ENCODE data around the gene ZC3H8.

Gene ZC3H8

GRCh38 chr2:112175958-112176573 lies 78.8 kb downstream of the ZC3H8 start:
- DNase-seq, result no peak
- intact Hi-C loops (cut with DNase I), result no loop called here

- intact Hi-C loops (cut with DNase I), result no loop called here
- DNase-seq, result no peak
Observed at GRCh38 chr2:112175333-112175732, 79.5 kb downstream of the ZC3H8 start.

GRCh38 chr2:112174383-112174782 lies 80.5 kb downstream of the ZC3H8 start:
- no peak for DNase-seq
- intact Hi-C loops (cut with DNase I), result no loop called here

- DNase-seq, result peak in 1 of 42 donors; percentile 11
- intact Hi-C loops (cut with DNase I), result no loop called here
Observed at GRCh38 chr2:112173646-112174319, 81.1 kb downstream of the ZC3H8 start.

- intact Hi-C loops (cut with DNase I), result no loop called here
- peak in 1 of 42 donors; percentile 13 for DNase-seq
Observed at GRCh38 chr2:112170495-112170894, 84.3 kb downstream of the ZC3H8 start.

- DNase-seq, result peak in 1 of 42 donors; percentile 31
- intact Hi-C loops (cut with DNase I), result no loop called here
Observed at GRCh38 chr2:112168422-112169124, 86.3 kb downstream of the ZC3H8 start.

GRCh38 chr2:112166806-112167499 lies 87.9 kb downstream of the ZC3H8 start:
- intact Hi-C loops (cut with DNase I), result no loop called here
- DNase-seq, result peak in 3 of 42 donors; percentile 13 to 19 (median 15)

- intact Hi-C loops (cut with DNase I), result no loop called here
- peak in 2 of 42 donors; percentile 0 to 26 for DNase-seq
Observed at GRCh38 chr2:112165296-112165695, 89.5 kb downstream of the ZC3H8 start.

- intact Hi-C loops (cut with DNase I), result no loop called here
- peak in 2 of 42 donors; percentile 10 to 25 for DNase-seq
Observed at GRCh38 chr2:112164876-112165275, 90.0 kb downstream of the ZC3H8 start.

GRCh38 chr2:112163541-112163981 lies 91.3 kb downstream of the ZC3H8 start:
- peak in 1 of 42 donors; percentile 1 for DNase-seq
- intact Hi-C loops (cut with DNase I), result no loop called here

- no peak for DNase-seq
- intact Hi-C loops (cut with DNase I), result no loop called here
Observed at GRCh38 chr2:112162956-112163355, 91.9 kb downstream of the ZC3H8 start.

- intact Hi-C loops (cut with DNase I), result no loop called here
- peak in 1 of 42 donors; percentile 15 for DNase-seq
Observed at GRCh38 chr2:112162341-112162740, 92.5 kb downstream of the ZC3H8 start.

All from head of caudate nucleus (tissue), 42 donors.